Limb (tissue), 2 donors: ENCODE measurements around the gene PRDM16.
A peak's percentile ranks its signal among the peaks of the same experiment; 100 is the strongest.

Experiments
- DNase-seq, 2 donors: peaks; one replicate each; pipeline ENCODE4 v3.0.0-alpha.2; 2016; ENCODE audit errors: extremely low spot score in 2 of 2

The PRDM16 gene

DNA sequence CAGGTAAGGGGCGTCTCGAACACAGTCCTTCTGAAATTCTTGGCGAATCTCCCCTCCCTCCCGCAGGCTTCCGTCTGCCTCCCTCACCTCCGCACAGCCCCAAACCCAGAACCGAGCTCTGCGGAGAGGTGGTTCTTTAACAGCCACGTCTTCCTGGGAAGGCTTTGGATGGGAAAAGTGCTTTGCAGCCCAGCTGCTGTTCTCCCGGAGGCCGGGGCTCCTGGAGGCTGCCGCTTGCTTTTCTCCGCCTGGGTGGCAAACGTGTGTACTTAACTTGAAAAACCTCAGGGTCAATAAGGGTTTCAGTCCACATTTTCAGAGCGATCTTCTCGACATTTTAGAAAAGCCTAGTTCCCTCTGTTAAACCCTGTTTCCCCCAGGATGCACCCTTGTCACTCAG is 109.3 kb downstream of the PRDM16 start:
- DNase-seq: no peak

GRCh38 chr1:3179471-3179870 is 110.5 kb downstream of the PRDM16 start:
- no peak for DNase-seq

- no peak for DNase-seq
These were observed 111.9 kb downstream of the PRDM16 start for GRCh38 chr1:3180915-3181314.

GRCh38 chr1:3181956-3182355 is 113.0 kb downstream of the PRDM16 start:
- no peak for DNase-seq

- no peak for DNase-seq
These were observed 114.4 kb downstream of the PRDM16 start for GRCh38 chr1:3183411-3183810.

- DNase-seq: no peak
These were observed 114.8 kb downstream of the PRDM16 start for GRCh38 chr1:3183813-3184212.

DNA sequence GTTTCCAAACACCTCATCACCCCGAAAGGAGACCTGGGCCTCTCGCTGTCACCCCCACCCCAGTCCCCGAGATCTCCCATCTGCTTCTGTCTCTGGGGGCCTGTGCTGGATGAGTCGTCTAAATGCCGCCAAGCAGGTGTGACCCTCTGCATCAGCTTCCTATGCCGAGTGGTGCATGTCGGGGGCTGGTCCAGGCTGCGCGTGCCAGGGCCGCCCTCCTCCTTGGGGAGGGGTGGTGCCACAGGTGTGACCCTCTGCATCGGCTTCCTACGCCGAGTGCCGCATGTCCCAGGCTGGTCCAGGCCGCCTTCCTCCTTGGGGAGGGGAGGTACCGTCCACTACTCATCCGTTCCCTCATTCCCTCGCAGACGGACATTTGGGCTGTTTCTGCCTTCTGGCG is 115.7 kb downstream of the PRDM16 start:
- no peak for DNase-seq

- no peak for DNase-seq
These were observed 117.0 kb downstream of the PRDM16 start for GRCh38 chr1:3185896-3186525.

GRCh38 chr1:3186526-3186921 is 117.5 kb downstream of the PRDM16 start:
- DNase-seq: peak; percentile 51 to 77

- DNase-seq: no peak
These were observed 118.6 kb downstream of the PRDM16 start for GRCh38 chr1:3187415-3188149.

- DNase-seq: no peak
These were observed 119.4 kb downstream of the PRDM16 start for GRCh38 chr1:3188150-3188971.

DNA sequence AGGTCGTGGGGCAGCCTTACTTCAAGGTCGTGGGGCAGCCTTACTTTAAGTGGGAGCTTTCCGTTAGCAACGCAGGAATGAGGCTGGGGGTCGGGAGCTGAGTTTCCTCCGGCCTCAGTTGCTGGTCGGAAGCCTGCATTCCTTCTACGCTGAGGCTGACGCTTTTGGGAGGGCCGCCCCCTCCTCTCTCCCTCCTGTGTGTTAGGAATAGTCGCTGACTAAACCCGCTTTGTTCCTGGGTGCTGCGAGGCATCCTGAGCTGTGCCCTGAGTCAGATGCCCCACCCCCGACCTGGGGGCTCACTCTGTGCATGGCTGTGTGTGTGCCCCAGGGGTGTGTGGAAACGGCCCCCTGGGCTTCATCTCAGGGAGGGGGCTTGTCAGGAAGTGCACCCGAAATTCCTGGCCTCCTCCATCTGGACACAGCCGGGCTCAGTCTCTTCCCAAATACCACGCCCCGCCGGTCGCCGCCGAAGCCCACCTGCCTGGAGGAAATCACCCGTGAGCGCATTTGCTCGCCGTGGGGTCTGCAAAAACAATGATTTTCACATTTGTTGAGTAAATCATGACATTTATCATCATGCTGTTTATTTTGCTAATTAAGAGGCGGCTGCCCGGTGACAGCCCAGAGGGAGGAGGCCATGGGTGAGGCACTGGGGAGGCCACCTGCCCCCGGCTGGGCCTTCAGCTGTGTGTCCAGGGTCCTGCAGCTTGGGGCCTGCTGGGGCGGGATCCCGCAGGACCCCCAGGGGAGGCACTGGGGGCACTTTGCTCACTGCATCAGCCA is 121.4 kb downstream of the PRDM16 start:
- DNase-seq: no peak

DNA sequence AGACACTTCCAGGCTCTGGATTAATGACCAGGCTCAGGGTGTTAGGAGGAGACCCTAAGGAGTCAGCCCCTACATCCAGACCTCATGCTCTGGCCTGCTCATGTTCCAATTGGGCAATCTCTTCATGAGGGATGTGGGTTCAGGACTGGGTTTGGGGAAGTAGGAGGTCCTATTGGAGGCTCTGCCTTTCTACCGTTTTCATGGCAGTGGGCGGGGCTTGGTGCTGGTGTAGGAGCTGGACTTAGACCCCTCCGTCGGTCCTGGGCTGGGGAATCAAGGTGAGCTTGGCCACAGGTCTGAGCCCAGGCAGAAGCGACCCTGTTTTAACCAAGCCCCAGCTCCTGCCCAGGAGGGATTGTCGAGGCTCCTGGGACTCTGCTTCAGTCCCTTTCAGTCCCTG is 123.4 kb downstream of the PRDM16 start:
- DNase-seq: no peak

- no peak for DNase-seq
These were observed 123.8 kb downstream of the PRDM16 start for GRCh38 chr1:3192825-3193224.

GRCh38 chr1:3193811-3194210 is 124.8 kb downstream of the PRDM16 start:
- DNase-seq: no peak

- DNase-seq: no peak
These were observed 125.9 kb downstream of the PRDM16 start for GRCh38 chr1:3194760-3195479.

DNA sequence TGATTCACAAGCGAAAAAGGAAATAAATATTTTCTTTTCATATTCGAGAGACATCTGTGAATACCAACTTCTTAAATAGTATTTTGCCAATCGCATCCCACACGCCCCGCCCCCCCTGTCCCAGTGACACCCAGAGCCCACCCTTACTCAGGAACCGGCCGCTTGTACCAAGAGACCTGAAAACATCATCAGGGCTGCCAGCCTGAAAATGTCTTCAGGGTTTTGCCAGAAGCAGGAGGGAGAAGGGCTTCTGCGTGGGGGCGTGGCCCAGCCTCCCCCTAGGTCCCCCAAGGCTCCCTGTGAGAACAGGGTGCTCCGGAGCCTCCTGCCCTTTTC is 126.4 kb downstream of the PRDM16 start:
- DNase-seq: no peak

GRCh38 chr1:3195966-3196515 is 127.0 kb downstream of the PRDM16 start:
- DNase-seq: no peak

DNA sequence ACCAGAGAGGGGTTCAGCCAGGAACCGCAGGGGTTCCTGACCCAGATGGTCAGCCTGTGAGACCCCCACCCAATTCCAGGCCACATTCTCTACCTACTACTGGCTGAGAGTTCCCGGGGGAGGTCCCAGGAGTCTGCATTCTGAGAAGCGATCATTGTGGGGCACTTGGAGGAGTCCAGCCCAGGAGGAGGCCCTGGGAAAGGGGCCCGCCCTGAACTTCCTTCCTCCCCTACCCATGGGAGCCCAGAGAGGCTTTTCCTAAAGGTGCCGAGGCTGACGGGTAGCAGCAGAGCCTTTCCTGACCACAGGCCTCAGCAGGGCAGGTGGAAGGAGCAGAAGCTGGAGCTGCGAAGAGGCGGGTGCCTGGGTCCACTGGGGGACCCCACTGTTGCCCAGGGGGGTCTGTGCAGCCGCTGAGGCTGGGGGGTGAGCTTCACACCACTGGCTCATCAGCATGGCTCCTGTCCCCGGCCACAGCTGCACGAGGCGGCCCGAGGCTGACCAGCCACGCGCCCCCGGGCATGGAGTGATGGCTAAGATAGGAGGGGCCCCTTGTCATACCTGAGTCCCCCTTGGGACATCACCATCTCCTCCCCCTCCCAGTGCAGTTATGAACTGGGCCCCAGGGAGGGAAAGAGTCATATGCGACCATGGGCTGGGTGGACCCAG is 127.7 kb downstream of the PRDM16 start:
- DNase-seq: no peak

- DNase-seq: no peak
These were observed 128.8 kb downstream of the PRDM16 start for GRCh38 chr1:3197781-3198316.
